D721Med (cell line): ENCODE measurements around the gene HCCS.

Experiments
- DNase-seq: peaks from one replicate; pipeline ENCODE4 v3.0.0; 2011; ENCODE audit warnings: low spot score; ENCODE audit not compliant: insufficient read length
- FAIRE-seq: peaks from 2 replicates; lab custom pipeline; 2011; peaks lifted over from hg19 to GRCh38; lab: Jason Lieb, UNC
- CTCF ChIP-seq: IDR thresholded peaks from 2 replicates; pipeline ENCODE4 v1.5.1; 2012; ENCODE audit warnings: mild to moderate bottlenecking, control low read depth; ENCODE audit not compliant: insufficient read depth; ENCODE audit errors: missing control alignments

HCCS gene

GRCh38 chrX:11111037-11111851 is at the start of gene HCCS:
Gene HCCS, plus strand, starts transcription at chrX:11111332. Its CDS starts 729 bp downstream, at chrX:11112061.
- FAIRE-seq (no peak), DNase-seq (peak; percentile 22)
- TF ChIP-seq CTCF, result no peak

GRCh38 chrX:11064276-11064675 is 46.9 kb upstream of the HCCS start:
- no peak for FAIRE-seq
- DNase-seq, result no peak
- no peak for TF ChIP-seq CTCF

- no peak for FAIRE-seq
- DNase-seq, result no peak
- TF ChIP-seq CTCF, result no peak
Measured at GRCh38 chrX:11064851-11065600, 46.1 kb upstream of the HCCS start.

GRCh38 chrX:11066812-11067211 is 44.3 kb upstream of the HCCS start:
- TF ChIP-seq CTCF, result no peak
- DNase-seq (no peak), FAIRE-seq (no peak)

- no peak for FAIRE-seq
- DNase-seq, result no peak
Measured at GRCh38 chrX:11073381-11073780, 37.8 kb upstream of the HCCS start.

GRCh38 chrX:11080741-11081305 is 30.3 kb upstream of the HCCS start:
- no peak for TF ChIP-seq CTCF
- DNase-seq (no peak), FAIRE-seq (no peak)

More at GRCh38 chrX:11073381-11073780, 37.8 kb upstream of the HCCS start:
- no peak for TF ChIP-seq CTCF

GRCh38 chrX:11081511-11081910 is 29.6 kb upstream of the HCCS start:
- no peak for DNase-seq
- TF ChIP-seq CTCF, result no peak
- no peak for FAIRE-seq
